Bladder microvascular endothelial cell (primary cell): ENCODE results near the gene LDLRAD4. TPM values are rescaled to one million over a fixed set of nuclear protein-coding genes. Genes with fewer than 3 reads are reported as not detected.

Source experiments
- total RNA-seq: library from RNA; depleted of rRNA; stranded (reverse); fragments of >200 nt; gene quantifications from 2 replicates; pipeline ENCODE4 v1.2.3, GENCODE V29; 2014

The LDLRAD4 gene
- total RNA-seq: 5.8 and 24.7 TPM in 2 replicates

GRCh38 chr18:13218368-13218991, at the start of gene LDLRAD4:
TSS of gene LDLRAD4 (plus strand) at chr18:13218760.

Other genes starting within 250 kb of the LDLRAD4 start
- 18.8 and 37.9 TPM in 2 replicates for gene CEP192, start 227.4 kb upstream of the LDLRAD4 start, total RNA-seq